ENCODE data around the gene MAEL. TPM values are rescaled to one million over a fixed set of nuclear protein-coding genes. Genes with fewer than 3 reads are reported as not detected.

The MAEL gene
- total RNA-seq, 4 donors from 2014 or later: 0.63 to 1.2 (median 0.66) TPM; not detected in 1

DNA sequence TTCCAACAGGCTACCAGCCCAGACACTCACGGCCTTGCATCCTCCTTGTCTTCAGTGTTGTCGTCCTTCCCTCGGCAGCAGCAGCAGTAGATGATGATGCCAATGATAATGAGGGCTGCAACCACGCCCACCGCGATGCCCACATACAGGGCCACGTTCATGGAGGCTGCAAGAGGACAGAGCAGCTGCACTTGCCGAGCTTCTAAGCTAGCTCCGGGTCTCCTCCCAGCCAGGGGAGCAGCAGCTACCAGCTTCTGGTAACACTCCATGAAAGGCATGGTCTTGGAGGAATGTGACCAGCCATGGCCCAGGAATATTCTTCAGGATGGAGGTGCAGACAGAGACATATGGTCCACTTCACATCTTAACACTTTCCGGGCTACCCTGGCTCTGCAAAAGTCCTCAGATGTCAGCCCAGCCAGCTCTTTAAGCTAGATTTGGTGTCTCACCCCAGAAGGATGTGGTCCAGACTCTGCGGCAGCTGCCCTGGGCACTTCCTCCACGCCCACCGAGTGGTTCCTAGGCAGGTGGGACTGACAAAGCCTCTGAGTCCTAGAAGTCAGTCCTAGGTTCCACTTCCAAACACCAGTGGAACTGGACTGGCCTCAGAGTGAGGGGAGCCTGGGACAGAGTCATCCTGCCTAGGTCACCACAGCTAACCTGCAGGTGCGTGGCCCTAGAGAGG is 66.0 kb downstream of the MAEL start:
- 89 to 91% methylated on average over 5 to 14 of the region's 14 CpGs for WGBS, 2 donors
- H3K27ac ChIP-seq: no peak overlapping the region
- H3K4me3 ChIP-seq: no peak overlapping the region
- no peaks in the 10 kb centered on the region for H3K36me3 ChIP-seq
- TF ChIP-seq, protein P1, sequence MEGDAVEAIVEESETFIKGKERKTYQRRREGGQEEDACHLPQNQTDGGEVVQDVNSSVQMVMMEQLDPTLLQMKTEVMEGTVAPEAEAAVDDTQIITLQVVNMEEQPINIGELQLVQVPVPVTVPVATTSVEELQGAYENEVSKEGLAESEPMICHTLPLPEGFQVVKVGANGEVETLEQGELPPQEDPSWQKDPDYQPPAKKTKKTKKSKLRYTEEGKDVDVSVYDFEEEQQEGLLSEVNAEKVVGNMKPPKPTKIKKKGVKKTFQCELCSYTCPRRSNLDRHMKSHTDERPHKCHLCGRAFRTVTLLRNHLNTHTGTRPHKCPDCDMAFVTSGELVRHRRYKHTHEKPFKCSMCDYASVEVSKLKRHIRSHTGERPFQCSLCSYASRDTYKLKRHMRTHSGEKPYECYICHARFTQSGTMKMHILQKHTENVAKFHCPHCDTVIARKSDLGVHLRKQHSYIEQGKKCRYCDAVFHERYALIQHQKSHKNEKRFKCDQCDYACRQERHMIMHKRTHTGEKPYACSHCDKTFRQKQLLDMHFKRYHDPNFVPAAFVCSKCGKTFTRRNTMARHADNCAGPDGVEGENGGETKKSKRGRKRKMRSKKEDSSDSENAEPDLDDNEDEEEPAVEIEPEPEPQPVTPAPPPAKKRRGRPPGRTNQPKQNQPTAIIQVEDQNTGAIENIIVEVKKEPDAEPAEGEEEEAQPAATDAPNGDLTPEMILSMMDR (IDR thresholded peaks at IDR 0.05): no peak
- TF ChIP-seq EP300 (IDR thresholded peaks at IDR 0.05) (no peak), POLR2A (IDR thresholded peaks at IDR 0.05) (no peak)
- H3K27me3 ChIP-seq: peaks cover 0 to 6% of the 10 kb centered on the region in 2 donors
- H3K4me1 ChIP-seq: peaks cover 0 to 9% (median 4%) of the 10 kb centered on the region in 4 donors
- DNase-seq (ENCODE audit: low spot score in 2 of 2): no peak
- H3K9me3 ChIP-seq: no peaks in the 10 kb centered on the region

DNA sequence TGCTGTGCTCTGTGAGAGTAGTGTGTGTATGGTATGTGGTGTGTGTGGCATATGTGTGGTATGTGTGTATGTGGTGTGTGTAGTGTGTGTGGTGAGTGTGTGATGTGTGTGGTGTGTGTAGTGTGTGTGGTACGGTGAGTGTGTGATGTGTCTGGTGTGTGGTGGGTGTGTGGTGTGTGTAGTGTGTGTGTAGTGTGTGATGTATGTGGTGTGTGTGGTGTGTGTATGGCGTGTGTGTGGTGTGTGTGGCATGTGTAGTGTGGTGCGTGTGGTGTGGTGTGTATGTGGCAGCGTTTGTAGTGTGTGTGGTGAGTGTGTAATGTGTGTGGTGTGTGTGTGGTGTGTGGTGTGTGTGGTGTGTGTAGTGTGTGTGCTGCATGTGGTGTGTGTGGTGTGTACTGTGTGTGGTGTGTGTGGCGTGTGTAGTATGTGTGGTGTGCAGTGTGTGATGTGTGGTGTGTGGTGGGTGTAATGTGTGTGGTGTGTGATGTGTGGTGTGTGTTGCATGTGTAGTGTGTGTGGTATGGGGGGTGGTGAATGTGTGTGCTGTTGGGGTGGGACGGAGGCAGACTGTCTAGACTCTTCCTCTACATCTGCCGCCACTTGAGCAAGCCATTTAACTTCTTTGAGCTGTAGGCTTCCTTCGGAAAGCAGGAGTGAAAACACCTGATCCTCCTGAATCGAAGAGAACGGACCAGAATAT is 67.6 kb downstream of the MAEL start:
- no peak for DNase-seq (ENCODE audit: low spot score in 2 of 2)
- no peaks in the 10 kb centered on the region for H3K36me3 ChIP-seq
- H3K4me3 ChIP-seq: no peak overlapping the region
- H3K4me1 ChIP-seq: peaks cover 0 to 9% (median 4%) of the 10 kb centered on the region in 4 donors
- peaks cover 0 to 8% of the 10 kb centered on the region in 2 donors for H3K27me3 ChIP-seq
- WGBS, 2 donors: 56 to 63% methylated on average over 10 of the region's 10 CpGs
- no peak for TF ChIP-seq POLR2A (IDR thresholded peaks at IDR 0.05)
- H3K27ac ChIP-seq: no peak overlapping the region
- no peaks in the 10 kb centered on the region for H3K9me3 ChIP-seq

DNA sequence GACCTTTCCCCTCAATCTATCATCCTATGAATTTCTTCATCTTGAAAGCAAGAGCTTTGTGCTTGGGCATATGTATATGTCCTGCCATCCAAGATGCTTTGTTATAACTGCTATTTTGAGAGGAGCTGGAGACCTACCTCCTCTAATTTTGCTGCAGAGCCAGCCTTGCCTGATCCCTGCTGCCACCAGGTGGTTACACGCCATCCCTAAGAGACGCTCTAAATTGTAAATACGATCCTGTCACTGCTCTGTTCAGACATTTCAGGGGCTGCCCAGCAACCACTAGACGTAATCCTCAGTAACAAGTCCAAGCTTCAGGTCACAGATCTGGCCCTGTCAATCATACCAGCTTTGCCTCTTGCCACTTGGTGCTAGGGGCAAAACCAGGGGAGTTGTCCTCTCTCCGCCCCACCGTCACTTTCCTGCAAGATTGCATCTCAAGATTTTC is 68.2 kb downstream of the MAEL start:
- H3K27ac ChIP-seq: no peak overlapping the region
- peaks cover 0 to 9% (median 4%) of the 10 kb centered on the region in 4 donors for H3K4me1 ChIP-seq
- TF ChIP-seq, protein P1 (IDR thresholded peaks at IDR 0.05): peak in 2 of 5 experiments; percentile 15 to 25
- TF ChIP-seq POLR2A (IDR thresholded peaks at IDR 0.05): no peak
- H3K27me3 ChIP-seq: peaks cover 0 to 8% of the 10 kb centered on the region in 2 donors
- no peak for DNase-seq (ENCODE audit: low spot score in 2 of 2)
- H3K36me3 ChIP-seq: no peaks in the 10 kb centered on the region
- WGBS, 2 donors: 45 to 53% methylated on average over 6 of the region's 6 CpGs
- H3K9me3 ChIP-seq: no peaks in the 10 kb centered on the region
- no peak overlapping the region for H3K4me3 ChIP-seq

DNA sequence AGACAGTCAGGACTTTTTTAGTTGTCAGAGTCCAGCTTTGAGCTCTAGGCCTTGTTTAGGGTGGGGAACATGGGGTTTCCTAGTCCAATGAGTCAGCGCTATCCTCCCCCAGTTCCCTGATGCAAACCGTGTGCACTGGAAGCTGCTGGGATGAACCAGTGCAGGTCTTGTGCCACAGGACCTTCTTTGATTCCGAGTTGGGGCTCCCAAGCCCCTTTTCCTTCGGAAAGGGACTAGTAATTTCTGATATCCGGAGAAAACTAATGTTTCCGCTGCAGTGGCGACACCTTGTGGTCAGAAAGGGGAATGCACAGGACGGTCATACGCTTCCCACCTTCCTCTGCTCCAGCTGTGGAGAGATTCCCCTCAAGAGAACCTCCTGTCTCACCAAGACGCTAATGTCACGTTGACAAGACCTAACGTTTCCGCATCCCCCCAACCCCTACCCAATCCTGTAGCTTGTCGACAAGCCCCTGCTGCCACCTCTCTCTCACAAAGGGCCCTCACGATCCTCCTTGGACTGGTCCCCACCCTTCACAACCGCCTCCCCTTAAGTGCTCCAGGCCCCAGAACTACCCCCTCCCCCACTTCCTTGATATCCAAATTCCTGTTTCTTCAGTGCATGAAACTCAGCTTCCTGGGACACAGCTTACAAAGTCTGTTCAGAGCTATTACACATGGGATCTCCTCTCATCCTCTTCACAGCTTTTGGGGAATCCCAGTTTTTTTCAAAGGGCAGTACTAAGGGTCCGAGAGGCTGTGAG is 70.1 kb downstream of the MAEL start:
- Histone ChIP-seq H3K9me3 (no peaks in the 10 kb centered on the region), H3K36me3 (no peaks in the 10 kb centered on the region), H3K4me1 (peaks cover 0 to 9% (median 4%) of the 10 kb centered on the region in 4 donors), H3K4me3 (no peak overlapping the region), H3K27ac (no peak overlapping the region), H3K27me3 (peaks cover 0 to 8% of the 10 kb centered on the region in 2 donors)
- WGBS, 2 donors: 9 to 10% methylated on average over 13 to 17 of the region's 17 CpGs
- TF ChIP-seq, protein P1 (IDR thresholded peaks at IDR 0.05): peak; percentile 89 to 93 (median 91)
- no peak for TF ChIP-seq POLR2A (IDR thresholded peaks at IDR 0.05)
- peak; percentile 62 to 84 for DNase-seq (ENCODE audit: low spot score in 2 of 2)

DNA sequence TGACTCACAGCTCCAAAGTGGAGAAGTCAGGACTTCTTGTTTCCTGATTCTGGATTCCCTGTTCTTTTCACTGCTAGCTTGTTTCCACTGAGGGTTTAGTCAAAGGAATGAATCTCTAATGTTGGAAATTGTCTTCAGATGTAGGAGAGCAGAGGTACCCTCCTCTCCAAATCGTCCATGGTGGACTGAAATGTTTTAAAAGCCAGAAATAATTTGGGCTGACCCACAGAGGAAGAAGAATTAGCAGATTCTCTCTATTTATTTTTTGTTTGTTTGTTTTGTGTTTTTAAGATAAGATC is 70.7 kb downstream of the MAEL start:
- Histone ChIP-seq H3K27me3 (peaks cover 0 to 8% of the 10 kb centered on the region in 2 donors), H3K4me1 (peaks cover 0 to 9% (median 4%) of the 10 kb centered on the region in 4 donors), H3K27ac (no peak overlapping the region), H3K9me3 (no peaks in the 10 kb centered on the region), H3K36me3 (no peaks in the 10 kb centered on the region), H3K4me3 (no peak overlapping the region)
- 42 to 48% methylated on average over 1 of the region's 1 CpG for WGBS, 2 donors
- TF ChIP-seq POLR2A (IDR thresholded peaks at IDR 0.05) (no peak), EP300 (IDR thresholded peaks at IDR 0.05) (no peak)
- TF ChIP-seq, protein P1 (IDR thresholded peaks at IDR 0.05): no peak
- no peak for DNase-seq (ENCODE audit: low spot score in 2 of 2)
